Measurements from ENCODE around the gene SPATS2. TPM values are rescaled to one million over a fixed set of nuclear protein-coding genes. Genes with fewer than 3 reads are reported as not detected.

SPATS2 gene
- total RNA-seq, 1 experiment from 2014 or later, result 43.1 TPM

DNA sequence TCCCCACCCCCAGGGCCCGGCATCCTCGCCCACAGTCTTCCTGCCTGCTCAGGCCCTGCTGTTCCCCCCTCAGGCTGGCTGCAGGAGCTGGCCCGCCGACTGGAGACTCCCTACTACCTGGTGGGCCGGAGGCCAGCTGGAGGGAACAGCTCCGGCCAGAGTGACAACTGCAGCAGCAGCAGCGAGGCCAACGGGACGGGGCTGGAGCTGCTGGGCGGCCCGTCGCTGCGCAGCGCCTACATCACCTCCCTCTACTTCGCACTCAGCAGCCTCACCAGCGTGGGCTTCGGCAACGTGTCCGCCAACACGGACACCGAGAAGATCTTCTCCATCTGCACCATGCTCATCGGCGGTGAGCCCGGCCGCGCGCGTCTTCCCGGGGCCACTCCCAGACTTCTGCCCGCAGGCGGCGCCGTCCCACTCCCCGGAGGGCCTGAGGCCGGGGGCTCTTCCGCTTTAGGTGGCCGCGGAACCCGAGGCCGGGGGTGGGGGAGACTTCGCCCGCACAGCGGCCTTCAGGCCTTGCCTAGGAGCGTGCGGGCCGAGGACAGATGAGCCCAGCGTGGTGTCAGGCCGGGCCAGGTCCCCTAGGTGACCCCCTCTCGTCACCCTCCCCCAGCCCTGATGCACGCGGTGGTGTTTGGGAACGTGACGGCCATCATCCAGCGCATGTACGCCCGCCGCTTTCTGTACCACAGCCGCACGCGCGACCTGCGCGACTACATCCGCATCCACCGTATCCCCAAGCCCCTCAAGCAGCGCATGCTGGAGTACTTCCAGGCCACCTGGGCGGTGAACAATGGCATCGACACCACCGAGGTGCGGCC is 181.8 kb downstream of the SPATS2 start:
- no peaks in the 10 kb centered on the region; the same call in 1 of the 2 replicates for H3K9me3 ChIP-seq
- peaks cover 3% of the 10 kb centered on the region; the same call in 1 of the 2 replicates for H3K4me1 ChIP-seq
- H3K4me1 Mint-ChIP-seq (ENCODE audit: low read depth, unreplicated experiment), result no peaks in the 10 kb centered on the region
- ChIA-PET POLR2A (no interaction called here), CTCF (interaction anchor here (1.5 kb wide), 1 partner anchor 190 kb away, joined by 4 read pairs; no protein-coding TSS in a partner anchor)
- no TSS peak for BruUV-seq (replicated peaks)
- no peak for DNase-seq
- H3K36me3 Mint-ChIP-seq (ENCODE audit: insufficient read depth, unreplicated experiment), result no peaks in the 10 kb centered on the region
- H3K27ac Mint-ChIP-seq (ENCODE audit: unreplicated experiment), result no peak overlapping the region
- TF ChIP-seq, protein P1, sequence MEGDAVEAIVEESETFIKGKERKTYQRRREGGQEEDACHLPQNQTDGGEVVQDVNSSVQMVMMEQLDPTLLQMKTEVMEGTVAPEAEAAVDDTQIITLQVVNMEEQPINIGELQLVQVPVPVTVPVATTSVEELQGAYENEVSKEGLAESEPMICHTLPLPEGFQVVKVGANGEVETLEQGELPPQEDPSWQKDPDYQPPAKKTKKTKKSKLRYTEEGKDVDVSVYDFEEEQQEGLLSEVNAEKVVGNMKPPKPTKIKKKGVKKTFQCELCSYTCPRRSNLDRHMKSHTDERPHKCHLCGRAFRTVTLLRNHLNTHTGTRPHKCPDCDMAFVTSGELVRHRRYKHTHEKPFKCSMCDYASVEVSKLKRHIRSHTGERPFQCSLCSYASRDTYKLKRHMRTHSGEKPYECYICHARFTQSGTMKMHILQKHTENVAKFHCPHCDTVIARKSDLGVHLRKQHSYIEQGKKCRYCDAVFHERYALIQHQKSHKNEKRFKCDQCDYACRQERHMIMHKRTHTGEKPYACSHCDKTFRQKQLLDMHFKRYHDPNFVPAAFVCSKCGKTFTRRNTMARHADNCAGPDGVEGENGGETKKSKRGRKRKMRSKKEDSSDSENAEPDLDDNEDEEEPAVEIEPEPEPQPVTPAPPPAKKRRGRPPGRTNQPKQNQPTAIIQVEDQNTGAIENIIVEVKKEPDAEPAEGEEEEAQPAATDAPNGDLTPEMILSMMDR (IDR thresholded peaks at IDR 0.05; ENCODE audit: insufficient read depth in 1 of 2, low read depth in 1 of 2, low read length in 1 of 2, severe bottlenecking in 1 of 2, unreplicated experiment in 1 of 2), result no peak
- no peaks in the 10 kb centered on the region for H3K9me3 Mint-ChIP-seq (ENCODE audit: unreplicated experiment)
- H3K27me3 ChIP-seq (replicated peaks; ENCODE audit: control insufficient read depth, insufficient read depth, low read length), result no peaks in the 10 kb centered on the region
- H3K36me3 ChIP-seq (ENCODE audit: control insufficient read depth, insufficient read depth, low read length), result no peaks in the 10 kb centered on the region
- no peaks in the 10 kb centered on the region for H3K27me3 Mint-ChIP-seq (ENCODE audit: insufficient read depth, unreplicated experiment)
- intact Hi-C loops (cut with micrococcal nuclease; ENCODE audit: unreplicated experiment), result no loop called here
- no peak overlapping the region for H3K4me3 Mint-ChIP-seq (ENCODE audit: unreplicated experiment)
- H3K4me3 ChIP-seq (ENCODE audit: low read depth, low read length), result no peak overlapping the region

DNA sequence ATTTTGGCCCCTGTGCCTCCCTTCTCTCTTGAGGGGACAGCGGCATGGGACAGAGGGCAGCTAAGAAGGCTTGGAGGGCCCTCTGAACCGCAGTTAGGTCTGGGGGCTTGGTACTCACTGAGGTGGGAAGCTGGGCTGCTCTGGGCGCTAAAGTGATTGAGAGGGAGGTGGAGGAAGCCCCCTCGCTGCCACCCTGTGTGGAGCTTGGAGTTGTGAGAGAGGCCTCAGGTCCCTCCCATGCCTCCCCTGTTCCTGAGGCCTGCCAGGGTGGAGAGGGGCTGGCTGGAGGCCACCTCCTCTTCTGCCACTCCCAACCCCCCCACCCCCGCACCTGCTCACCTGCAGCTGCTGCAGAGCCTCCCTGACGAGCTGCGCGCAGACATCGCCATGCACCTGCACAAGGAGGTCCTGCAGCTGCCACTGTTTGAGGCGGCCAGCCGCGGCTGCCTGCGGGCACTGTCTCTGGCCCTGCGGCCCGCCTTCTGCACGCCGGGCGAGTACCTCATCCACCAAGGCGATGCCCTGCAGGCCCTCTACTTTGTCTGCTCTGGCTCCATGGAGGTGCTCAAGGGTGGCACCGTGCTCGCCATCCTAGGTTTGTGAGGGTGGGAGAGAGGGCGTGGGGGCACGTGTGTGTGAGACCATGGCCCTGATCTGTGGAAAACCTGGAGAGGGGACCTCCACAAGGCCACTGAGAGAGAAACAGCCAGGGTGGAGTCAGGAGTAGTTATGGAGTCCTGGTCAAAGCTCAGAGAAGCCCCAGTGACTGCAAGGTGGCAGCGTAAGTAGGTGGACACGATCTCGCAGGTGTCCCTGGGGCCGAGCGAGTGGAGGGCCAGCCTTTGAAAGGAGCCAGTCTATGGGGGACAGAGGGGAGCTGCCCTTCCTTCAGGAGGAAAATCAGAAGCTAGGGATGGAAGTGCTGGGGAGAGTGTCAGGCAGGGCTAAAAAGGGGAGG is 182.8 kb downstream of the SPATS2 start:
- no TSS peak for BruUV-seq (replicated peaks)
- Mint-ChIP-seq H3K4me3 (ENCODE audit: unreplicated experiment) (no peak overlapping the region), H3K27ac (ENCODE audit: unreplicated experiment) (no peak overlapping the region), H3K4me1 (ENCODE audit: low read depth, unreplicated experiment) (no peaks in the 10 kb centered on the region), H3K36me3 (ENCODE audit: insufficient read depth, unreplicated experiment) (no peaks in the 10 kb centered on the region), H3K9me3 (ENCODE audit: unreplicated experiment) (no peaks in the 10 kb centered on the region), H3K27me3 (ENCODE audit: insufficient read depth, unreplicated experiment) (no peaks in the 10 kb centered on the region)
- no peaks in the 10 kb centered on the region for H3K36me3 ChIP-seq (ENCODE audit: control insufficient read depth, insufficient read depth, low read length)
- no peak overlapping the region for H3K4me3 ChIP-seq (ENCODE audit: low read depth, low read length)
- POLR2A ChIA-PET, result no interaction called here
- TF ChIP-seq, protein P1 (IDR thresholded peaks at IDR 0.05; ENCODE audit: insufficient read depth in 1 of 2, low read depth in 1 of 2, low read length in 1 of 2, severe bottlenecking in 1 of 2, unreplicated experiment in 1 of 2), result no peak
- no peaks in the 10 kb centered on the region; the same call in 1 of the 2 replicates for H3K9me3 ChIP-seq
- peaks cover 3% of the 10 kb centered on the region; the same call in 1 of the 2 replicates for H3K4me1 ChIP-seq
- no peak for DNase-seq
- CTCF ChIA-PET, result interaction anchor here (0.6 to 1.7 kb wide), 4 partner anchors 31 to 218 kb away, joined by 3 to 13 read pairs (median 4); no protein-coding TSS in a partner anchor
- intact Hi-C loops (cut with micrococcal nuclease; ENCODE audit: unreplicated experiment), result no loop called here
- no peaks in the 10 kb centered on the region for H3K27me3 ChIP-seq (replicated peaks; ENCODE audit: control insufficient read depth, insufficient read depth, low read length)

DNA sequence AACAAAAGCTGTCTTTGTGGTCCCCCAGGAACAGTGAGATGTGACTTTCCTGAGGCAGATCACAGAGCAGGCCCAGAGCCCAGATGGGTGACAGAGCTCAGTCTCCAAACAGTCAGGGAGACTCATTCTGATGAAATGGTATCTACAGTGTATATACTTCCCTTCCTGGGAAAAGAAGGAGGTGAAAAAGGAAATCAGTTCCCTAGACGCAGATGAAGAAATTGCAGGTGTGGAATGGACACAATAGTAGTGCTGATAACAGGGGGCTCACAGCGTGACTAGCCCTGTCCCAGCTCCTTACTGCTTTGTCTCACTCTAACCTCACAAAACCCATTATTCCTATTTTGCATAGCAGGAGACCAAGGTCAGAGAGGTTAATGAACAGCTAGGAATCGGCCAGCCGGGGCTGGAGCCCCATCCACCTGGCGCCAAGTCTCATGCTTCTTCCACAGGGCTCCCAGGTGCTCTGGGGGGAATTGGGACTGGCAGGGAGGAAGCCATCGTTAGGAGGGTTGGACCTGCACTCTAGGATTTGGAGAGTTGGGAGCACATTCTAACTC is 183.5 kb downstream of the SPATS2 start:
- POLR2A ChIA-PET, result no interaction called here
- Mint-ChIP-seq H3K27me3 (ENCODE audit: insufficient read depth, unreplicated experiment) (no peaks in the 10 kb centered on the region), H3K4me3 (ENCODE audit: unreplicated experiment) (no peak overlapping the region), H3K4me1 (ENCODE audit: low read depth, unreplicated experiment) (no peaks in the 10 kb centered on the region), H3K27ac (ENCODE audit: unreplicated experiment) (no peak overlapping the region), H3K36me3 (ENCODE audit: insufficient read depth, unreplicated experiment) (no peaks in the 10 kb centered on the region), H3K9me3 (ENCODE audit: unreplicated experiment) (no peaks in the 10 kb centered on the region)
- no peak for DNase-seq
- CTCF ChIA-PET, result interaction anchor here (0.6 to 1.7 kb wide), 5 partner anchors 30 to 281 kb away, joined by 3 to 13 read pairs (median 4); no protein-coding TSS in a partner anchor
- no peaks in the 10 kb centered on the region; the same call in 1 of the 2 replicates for H3K9me3 ChIP-seq
- H3K4me1 ChIP-seq, result peaks cover 3% of the 10 kb centered on the region; the same call in 1 of the 2 replicates
- H3K27me3 ChIP-seq (replicated peaks; ENCODE audit: control insufficient read depth, insufficient read depth, low read length), result no peaks in the 10 kb centered on the region
- TF ChIP-seq, protein P1 (IDR thresholded peaks at IDR 0.05; ENCODE audit: insufficient read depth in 1 of 2, low read depth in 1 of 2, low read length in 1 of 2, severe bottlenecking in 1 of 2, unreplicated experiment in 1 of 2), result no peak
- no TSS peak for BruUV-seq (replicated peaks)
- H3K4me3 ChIP-seq (ENCODE audit: low read depth, low read length), result no peak overlapping the region
- H3K36me3 ChIP-seq (ENCODE audit: control insufficient read depth, insufficient read depth, low read length), result no peaks in the 10 kb centered on the region
- intact Hi-C loops (cut with micrococcal nuclease; ENCODE audit: unreplicated experiment), result no loop called here
